NOMO-1 treated with DMSO at 0.1 percent for 48 hours (cell line): ENCODE results near the gene AMPD2.
A peak's percentile ranks its signal among the peaks of the same experiment; 100 is the strongest.
"Not testable (repeated sequence)": the region's sequence is repeated elsewhere in the genome, so short reads cannot be mapped to it uniquely, and the experiment has no call there.

ENCODE experiments used
- DNase-seq: peaks from one replicate; lab custom pipeline; 2025; ENCODE audit not compliant: unreplicated experiment; lab: John Stamatoyannopoulos, UW

AMPD2 gene

DNA sequence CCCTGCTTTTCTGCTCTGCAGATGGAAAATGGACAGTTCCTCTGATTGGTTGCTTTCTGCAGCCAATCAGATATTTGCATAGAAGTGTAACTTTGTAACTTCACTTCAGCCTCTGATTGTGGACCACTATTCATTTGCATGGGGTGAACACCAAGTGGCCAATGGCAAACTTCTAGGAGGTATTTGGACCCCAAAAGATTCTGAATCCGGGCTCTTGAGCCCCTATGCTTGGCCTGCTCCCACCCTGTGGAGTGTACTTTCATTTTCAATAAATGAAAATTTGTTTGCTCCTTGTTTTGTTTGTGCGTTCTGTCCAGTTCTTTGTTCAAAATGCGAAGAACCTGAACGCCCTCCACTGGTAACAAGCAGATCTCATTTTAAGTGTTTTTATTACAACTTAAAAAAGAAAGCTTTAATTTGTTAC is 29.9 kb downstream of the AMPD2 start:
- DNase-seq = no peak

DNA sequence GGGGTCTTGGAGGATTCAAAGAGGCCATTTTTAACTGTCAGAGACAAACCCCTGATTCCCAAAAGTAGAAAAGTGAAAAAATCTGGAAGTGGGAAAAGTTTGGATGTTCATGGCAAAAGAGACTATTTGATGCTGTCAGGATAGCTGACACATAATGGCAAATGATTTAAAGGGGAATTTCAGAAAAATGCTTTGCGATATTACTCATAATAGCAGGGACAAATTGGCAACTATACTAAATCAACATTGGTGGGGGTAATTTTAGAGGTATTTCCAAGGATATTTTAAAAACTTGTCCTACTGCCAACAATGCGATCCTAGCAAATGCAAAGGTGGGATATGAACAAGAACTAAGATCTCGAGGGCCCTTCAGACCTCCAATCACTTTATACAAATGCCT is 31.0 kb downstream of the AMPD2 start:
- DNase-seq = no peak

- DNase-seq = no peak
Observed at GRCh38 chr1:109652402-109652801, 32.8 kb downstream of the AMPD2 start.

DNA sequence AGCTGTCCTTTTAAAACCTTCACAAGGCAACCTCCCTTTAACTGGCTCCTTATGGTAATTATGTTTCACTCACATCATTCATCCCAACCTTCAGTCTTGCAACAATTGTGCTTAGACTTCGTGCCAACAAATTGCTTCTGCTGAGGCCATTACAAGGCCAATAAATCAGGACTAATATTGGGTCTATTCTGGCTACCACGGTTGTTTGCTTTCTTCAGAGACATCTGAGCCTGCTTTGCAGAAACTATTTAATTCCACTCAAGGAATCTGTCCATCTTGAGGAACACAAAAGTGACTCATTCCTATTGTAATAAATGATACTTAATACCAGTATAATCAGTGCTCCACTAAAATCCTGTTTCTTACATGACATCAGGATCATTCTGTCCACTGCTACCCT is 33.7 kb downstream of the AMPD2 start:
- no peak for DNase-seq

- no peak for DNase-seq
Observed at GRCh38 chr1:109654519-109654918, 34.9 kb downstream of the AMPD2 start.

GRCh38 chr1:109655615-109656519 is 36.2 kb downstream of the AMPD2 start, which contains the start of gene GSTM4:
GSTM4 (plus strand) TSS chr1:109656099; CDS start chr1:109656390, 291 bp downstream.
- DNase-seq = peak; percentile 78

DNA sequence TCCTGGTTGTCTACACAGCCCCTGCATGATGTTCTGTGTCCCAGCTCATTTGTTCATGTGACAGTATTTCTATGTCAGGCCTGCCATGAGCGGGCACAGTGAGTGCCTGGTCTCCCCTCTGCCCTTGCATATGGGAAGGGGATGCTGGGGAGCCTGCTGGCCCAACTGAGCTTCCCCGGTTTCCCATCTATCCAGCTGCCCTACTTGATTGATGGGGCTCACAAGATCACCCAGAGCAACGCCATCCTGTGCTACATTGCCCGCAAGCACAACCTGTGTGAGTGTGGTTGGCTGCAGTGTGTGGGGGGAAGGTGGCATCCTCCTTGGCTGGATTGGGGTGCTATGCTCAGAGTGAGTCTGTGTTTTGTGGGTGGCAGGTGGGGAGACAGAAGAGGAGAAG is 37.8 kb downstream of the AMPD2 start:
- no peak for DNase-seq

- no peak for DNase-seq
Observed at GRCh38 chr1:109657970-109658369, 38.3 kb downstream of the AMPD2 start.

GRCh38 chr1:109658533-109659042 is 39.0 kb downstream of the AMPD2 start:
- DNase-seq = no peak

- DNase-seq = no peak
Observed at GRCh38 chr1:109659145-109659544, 39.5 kb downstream of the AMPD2 start.

- DNase-seq = peak; percentile 20
Observed at GRCh38 chr1:109659997-109660690, 40.5 kb downstream of the AMPD2 start.

DNA sequence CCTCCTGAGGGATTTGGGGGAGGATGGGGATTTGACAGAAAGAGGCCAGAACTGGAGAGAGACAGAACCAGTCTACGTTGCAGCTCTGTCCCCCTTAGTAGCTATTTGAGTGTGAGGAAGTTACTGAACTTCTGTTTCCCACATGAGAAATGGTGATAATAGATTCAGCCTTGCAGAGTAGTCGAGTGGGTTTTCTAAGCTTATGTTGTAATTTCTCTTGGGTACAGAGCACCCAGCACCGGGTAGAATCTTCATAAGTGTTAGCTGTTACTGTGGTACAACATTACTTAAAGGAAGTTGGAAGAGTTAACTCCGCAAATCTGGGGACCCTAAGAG is 41.0 kb downstream of the AMPD2 start:
- peak; percentile 28 for DNase-seq

DNA sequence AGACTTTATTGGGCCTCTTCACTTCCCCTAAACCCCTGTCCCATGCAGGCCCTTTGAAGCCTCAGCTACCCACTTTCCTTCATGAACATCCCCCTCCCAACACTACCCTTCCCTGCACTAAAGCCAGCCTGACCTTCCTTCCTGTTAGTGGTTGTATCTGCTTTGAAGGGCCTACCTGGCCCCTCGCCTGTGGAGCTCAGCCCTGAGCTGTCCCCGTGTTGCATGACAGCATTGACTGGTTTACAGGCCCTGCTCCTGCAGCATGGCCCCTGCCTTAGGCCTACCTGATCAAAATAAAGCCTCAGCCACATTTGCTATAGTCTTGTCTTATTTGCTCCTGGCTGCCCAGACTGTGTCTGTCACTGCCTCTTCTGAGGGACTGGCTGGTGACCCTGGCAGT is 41.8 kb downstream of the AMPD2 start:
- DNase-seq = no peak

GRCh38 chr1:109664671-109665070 is 45.0 kb downstream of the AMPD2 start:
- no peak for DNase-seq

GRCh38 chr1:109667452-109668122 is 48.0 kb downstream of the AMPD2 start, which contains the start of gene GSTM2:
GSTM2 (plus strand) TSS chr1:109668057; CDS start chr1:109668116, 59 bp downstream.
- DNase-seq = peak; percentile 68

GRCh38 chr1:109668123-109668775 is 48.6 kb downstream of the AMPD2 start:
- no peak for DNase-seq

- peak; percentile 12 for DNase-seq
Observed at GRCh38 chr1:109669246-109669948, 49.8 kb downstream of the AMPD2 start.

DNA sequence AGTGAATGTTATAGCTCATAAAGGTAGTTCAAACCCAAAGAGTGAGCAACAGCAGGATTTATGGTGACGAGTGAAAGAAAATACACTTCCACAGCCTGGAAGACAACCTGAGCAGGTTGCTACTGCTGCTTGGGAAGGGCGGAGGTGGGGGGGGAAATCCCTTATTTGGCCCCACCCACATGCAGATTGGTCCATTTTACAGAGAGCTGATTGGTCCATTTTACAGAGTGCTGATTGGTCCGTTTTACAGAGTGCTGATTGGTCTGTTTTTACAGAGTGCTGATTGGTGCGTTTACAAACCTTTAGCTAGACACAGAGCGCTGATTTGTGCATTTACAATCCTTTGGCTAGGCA is 50.3 kb downstream of the AMPD2 start:
- not testable (repeated sequence) for DNase-seq

- DNase-seq = no peak
Observed at GRCh38 chr1:109671067-109671466, 51.4 kb downstream of the AMPD2 start.

DNA sequence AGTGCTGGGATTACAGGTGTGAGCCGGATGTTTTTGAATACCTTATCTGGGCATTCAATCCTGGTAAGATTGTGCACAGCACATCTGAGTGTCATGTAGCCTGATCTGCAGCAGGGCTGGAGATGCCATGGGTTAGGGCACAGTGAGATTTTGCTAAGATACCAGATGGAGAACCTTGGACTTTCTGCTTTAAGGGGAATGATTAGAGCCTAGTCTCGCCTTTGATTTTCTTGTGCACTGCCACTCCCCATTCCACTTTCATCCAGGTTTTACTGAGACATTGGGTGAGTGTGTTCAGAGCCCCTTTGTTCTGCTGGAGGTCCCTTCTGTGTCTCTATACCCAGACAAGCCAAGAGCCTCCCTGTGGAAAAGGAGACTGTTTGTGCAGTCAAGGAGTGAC is 54.2 kb downstream of the AMPD2 start:
- DNase-seq = not testable (repeated sequence)
